Brain microvascular endothelial cell (primary cell): ENCODE results near the gene DEFB123.

Experiments
- DNase-seq: peaks from one replicate; pipeline ENCODE4 v3.0.0-alpha.2; 2020
- H3K27ac ChIP-seq: fragments of 250-450 bp; sonication (Bioruptor Pico); 2 replicates; pipeline ENCODE4 v1.5.1; 2020; ENCODE audit warnings: mild to moderate bottlenecking, moderate library complexity
- H3K27me3 ChIP-seq: fragments of 250-450 bp; sonication (Bioruptor Pico); replicated peaks from 2 replicates; pipeline ENCODE4 v1.5.1; 2020; ENCODE audit warnings: mild to moderate bottlenecking
- H3K36me3 ChIP-seq: fragments of 250-450 bp; sonication (Bioruptor Pico); replicated peaks from 2 replicates; pipeline ENCODE4 v1.5.1; 2020; ENCODE audit warnings: mild to moderate bottlenecking
- H3K4me3 ChIP-seq: 2 replicates; pipeline ENCODE4 v1.5.1; 2011; ENCODE audit warnings: low read depth, mild to moderate bottlenecking, control low read depth, low read length, moderate library complexity
- CTCF ChIP-seq: IDR thresholded peaks from 2 replicates; pipeline ENCODE4 v1.5.1; 2011; ENCODE audit warnings: low read depth, mild to moderate bottlenecking, moderate library complexity, low read length, control low read depth, inconsistent platforms; ENCODE audit errors: missing control alignments
- in situ Hi-C: cut with HindIII; loops from 2 replicates; pipeline ENCODE4 v1.10.0; 2017; ENCODE audit warnings: low sequenced_read_pairs, low pct_ligation_motif_present

DEFB123 gene

GRCh38 chr20:31472395-31473330, 32.2 kb downstream of the DEFB123 start:
- no peak for TF ChIP-seq CTCF

GRCh38 chr20:31473331-31474096, 33.1 kb downstream of the DEFB123 start:
- no peak for DNase-seq
- in situ Hi-C loops = no loop called here
- Histone ChIP-seq H3K27ac (no peak overlapping the region), H3K4me3 (no peak overlapping the region), H3K27me3 (peaks cover 10% of the 10 kb centered on the region), H3K36me3 (no peaks in the 10 kb centered on the region)
- TF ChIP-seq CTCF = no peak

More at GRCh38 chr20:31472395-31473330, 32.2 kb downstream of the DEFB123 start:
- H3K27me3 ChIP-seq = peaks cover 10% of the 10 kb centered on the region
- H3K4me3 ChIP-seq = no peak overlapping the region
- no peak overlapping the region for H3K27ac ChIP-seq
- DNase-seq = no peak
- H3K36me3 ChIP-seq = no peaks in the 10 kb centered on the region
- in situ Hi-C loops = no loop called here

GRCh38 chr20:31474097-31474436, 33.6 kb downstream of the DEFB123 start:
- H3K4me3 ChIP-seq = no peak overlapping the region
- peaks cover 10% of the 10 kb centered on the region for H3K27me3 ChIP-seq
- in situ Hi-C loops = no loop called here
- no peak for DNase-seq
- TF ChIP-seq CTCF = no peak
- H3K36me3 ChIP-seq = no peaks in the 10 kb centered on the region
- H3K27ac ChIP-seq = no peak overlapping the region

GRCh38 chr20:31474758-31475427, 34.5 kb downstream of the DEFB123 start, which contains the start of the genes DEFB124 and REM1:
Gene DEFB124 (minus strand): TSS chr20:31475127. CDS start chr20:31473013, 2,114 bp downstream.
Gene REM1 (plus strand): TSS chr20:31475288. CDS start chr20:31476446, 1,158 bp downstream.
- TF ChIP-seq CTCF = no peak
- H3K27me3 ChIP-seq = peaks cover 10% of the 10 kb centered on the region
- no peak within 1 kb of the TSS for H3K27ac ChIP-seq
- H3K4me3 ChIP-seq = peak within 1 kb of the TSS; percentile 5
- DNase-seq = no peak
- in situ Hi-C loops = no loop called here
- H3K36me3 ChIP-seq = no peaks in the 10 kb centered on the region

DNA sequence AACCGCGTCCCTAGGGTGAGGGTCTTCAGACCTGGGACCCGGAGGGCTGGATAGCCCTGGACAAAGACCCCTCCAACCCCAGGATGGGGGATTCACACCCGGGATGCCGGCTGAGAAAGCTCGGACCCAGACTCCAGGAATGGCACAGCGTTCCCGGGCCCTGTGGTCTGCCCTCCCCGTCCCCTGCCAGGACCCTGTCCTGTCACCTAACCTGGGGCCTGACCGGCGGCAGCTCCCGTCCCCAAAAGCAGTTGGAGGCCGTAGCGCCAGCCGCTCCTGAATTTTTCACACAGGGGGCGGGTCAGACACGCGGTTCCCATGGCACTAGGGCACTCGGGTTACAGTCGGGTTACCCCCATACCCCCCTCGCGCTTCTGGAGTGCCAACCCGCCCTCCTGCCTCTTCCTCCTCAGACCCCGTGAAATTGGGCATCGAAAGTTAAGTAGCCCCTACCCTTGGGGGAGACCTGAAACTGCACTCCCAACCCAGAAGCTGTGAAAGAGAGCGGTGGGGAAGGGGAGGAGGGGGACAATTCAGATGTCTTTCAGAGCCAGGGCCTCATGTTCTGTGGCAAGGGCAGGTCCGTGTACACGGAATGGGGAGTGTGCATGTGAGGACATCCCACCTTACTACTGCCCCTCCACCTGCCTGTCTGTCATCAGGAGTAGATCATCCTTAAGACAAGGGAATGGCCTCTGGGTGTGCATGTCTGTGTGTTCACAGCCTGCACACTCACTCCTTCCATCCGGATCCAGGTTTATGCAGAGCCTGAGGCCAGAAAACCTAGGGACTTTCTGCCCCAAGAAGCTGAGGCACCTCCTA, 35.3 kb downstream of the DEFB123 start:
- in situ Hi-C loops = no loop called here
- DNase-seq = no peak
- TF ChIP-seq CTCF = no peak
- H3K27ac ChIP-seq = no peak overlapping the region
- peaks cover 10% of the 10 kb centered on the region for H3K27me3 ChIP-seq
- H3K4me3 ChIP-seq = no peak overlapping the region
- no peaks in the 10 kb centered on the region for H3K36me3 ChIP-seq
